Endothelial cell of umbilical vein (primary cell): Measurements from ENCODE around the gene PAN3. TPM values are rescaled to one million over a fixed set of nuclear protein-coding genes. Genes with fewer than 3 reads are reported as not detected.

Experiments
- BruUV-seq: library from RNA; stranded (reverse); fragments of 400-500 nt; replicated peaks from 2 replicates; lab custom pipeline; 2021; lab: Mats Ljungman, UMichigan
- CTCF ChIA-PET: fragments of 300-600, 350-600 bp; sonication (Branson Sonifier 250); formaldehyde crosslinking; loops from one replicate; lab custom pipeline; 2021; ENCODE audit warnings: antibody characterized with exemption, inconsistent platforms; lab: Charles Lee
- POLR2A ChIA-PET: fragments of 300-600, 350-600 bp; sonication (Branson Sonifier 250); formaldehyde crosslinking; loops from one replicate; lab custom pipeline; 2021; ENCODE audit warnings: antibody characterized with exemption, inconsistent platforms; lab: Charles Lee
- DNase-seq: peaks from one replicate; pipeline ENCODE4 v3.0.0-alpha.2; 2011; ENCODE audit warnings: low read depth, low spot score
- FAIRE-seq: peaks from 2 replicates; lab custom pipeline; 2011; peaks lifted over from hg19 to GRCh38; lab: Jason Lieb, UNC
- H2AFZ ChIP-seq: 2 replicates; pipeline ENCODE4 v1.6.0; 2012; ENCODE audit warnings: low read depth, low read length, control low read depth, inconsistent platforms
- H3K27ac ChIP-seq: 2 replicates; pipeline ENCODE4 v1.5.1; 2011; ENCODE audit warnings: low read depth, mild to moderate bottlenecking, control low read depth, low read length, moderate library complexity; ENCODE audit not compliant: insufficient read depth
- H3K27me3 ChIP-seq, 2 experiments: 2 replicates each; pipeline versions ENCODE4 v1.6.0 to v1.6.1; 2011; ENCODE audit warnings: low read length in 2 of 2, mixed read lengths in 1 of 2; ENCODE audit not compliant: control insufficient read depth in 2 of 2, insufficient read depth in 2 of 2
- H3K36me3 ChIP-seq, 2 experiments: 2 replicates in 1 of 2; 3 replicates in 1 of 2; pipeline ENCODE4 v1.5.1; 2011; ENCODE audit warnings: low read length in 2 of 2, mild to moderate bottlenecking in 1 of 2, moderate library complexity in 1 of 2; ENCODE audit not compliant: control insufficient read depth in 2 of 2, insufficient read depth in 2 of 2; ENCODE audit errors: extremely low read depth in 1 of 2
- H3K4me1 ChIP-seq: 3 replicates; pipeline ENCODE4 v1.5.1; 2011; ENCODE audit warnings: mild to moderate bottlenecking, low read length; ENCODE audit not compliant: control insufficient read depth, insufficient read depth; ENCODE audit errors: extremely low read depth
- H3K4me2 ChIP-seq: 2 replicates; pipeline ENCODE4 v1.6.1; 2011; ENCODE audit warnings: low read length, control low read depth, mixed read lengths; ENCODE audit not compliant: insufficient read depth
- H3K4me3 ChIP-seq, 3 experiments: fragments of 200-600 bp in 1 of 3; sonication (generic), shearing (Covaris generic) in 1 of 3; replicated peaks in 1 of 3; 2 replicates each; pipeline ENCODE4 v1.5.1; 2011 to 2016; ENCODE audit warnings: control low read depth in 3 of 3, low read length in 3 of 3, mild to moderate bottlenecking in 2 of 3, inconsistent platforms in 1 of 3, low read depth in 1 of 3, moderate library complexity in 1 of 3; ENCODE audit not compliant: insufficient read depth in 1 of 3
- H3K79me2 ChIP-seq: 2 replicates; pipeline ENCODE4 v1.6.0; 2012; ENCODE audit warnings: low read length, inconsistent platforms; ENCODE audit not compliant: control insufficient read depth, insufficient read depth
- H3K9ac ChIP-seq: replicated peaks from 2 replicates; pipeline ENCODE3; 2011; ENCODE audit warnings: low read length, control low read depth; ENCODE audit not compliant: insufficient read depth; ENCODE audit errors: extremely low read depth
- H3K9me1 ChIP-seq: replicated peaks from 3 replicates; pipeline ENCODE4 v1.6.0; 2011; ENCODE audit warnings: mild to moderate bottlenecking, low read length; ENCODE audit not compliant: control insufficient read depth, insufficient read depth; ENCODE audit errors: extremely low read depth
- H3K9me3 ChIP-seq: replicated peaks from 2 replicates; pipeline ENCODE4 v1.5.1; 2012; ENCODE audit warnings: low read length, inconsistent platforms; ENCODE audit not compliant: control insufficient read depth, insufficient read depth
- H4K20me1 ChIP-seq: replicated peaks from 2 replicates; pipeline ENCODE3; 2011; ENCODE audit warnings: mild to moderate bottlenecking, low read length; ENCODE audit not compliant: control insufficient read depth, insufficient read depth; ENCODE audit errors: extremely low read depth
- CTCF ChIP-seq, 2 donors: IDR thresholded peaks; 1 replicate in 1 of 2; 2 replicates in 1 of 2; pipeline ENCODE4 v1.5.1; 2011; ENCODE audit warnings: low read length in 2 of 2, mild to moderate bottlenecking in 2 of 2, moderate library complexity in 2 of 2, control low read depth in 1 of 2, inconsistent platforms in 1 of 2, low read depth in 1 of 2; ENCODE audit not compliant: insufficient read depth in 1 of 2; ENCODE audit errors: extremely low read depth in 1 of 2
- EZH2 ChIP-seq: IDR thresholded peaks from 2 replicates; pipeline ENCODE4 v1.6.1; 2012; ENCODE audit warnings: borderline replicate concordance, low read depth, mild to moderate bottlenecking, moderate library complexity, low read length, inconsistent platforms; ENCODE audit not compliant: severe bottlenecking
- FOS ChIP-seq: IDR thresholded peaks from 2 replicates; pipeline ENCODE4 v1.6.1; 2011; ENCODE audit warnings: mild to moderate bottlenecking, low read length, moderate library complexity, borderline replicate concordance; ENCODE audit not compliant: insufficient read depth
- GATA2 ChIP-seq: IDR thresholded peaks from 2 replicates; pipeline ENCODE4 v1.7.0; 2011; ENCODE audit warnings: low read depth, mild to moderate bottlenecking, moderate library complexity, mixed read lengths, low read length; ENCODE audit not compliant: insufficient read length, insufficient read depth
- JUN ChIP-seq: IDR thresholded peaks from 2 replicates; pipeline ENCODE4 v1.6.1; 2011; ENCODE audit warnings: borderline replicate concordance, low read depth; ENCODE audit not compliant: insufficient read length, insufficient read depth
- MAX ChIP-seq: IDR thresholded peaks from 2 replicates; pipeline ENCODE4 v1.6.1; 2011; ENCODE audit not compliant: insufficient read depth, insufficient read length
- MYC ChIP-seq: IDR thresholded peaks from one replicate; pipeline ENCODE4 v1.6.1; 2011; ENCODE audit warnings: mild to moderate bottlenecking, low read depth, low read length
- POLR2A ChIP-seq: IDR thresholded peaks from 2 replicates; pipeline ENCODE4 v1.6.1; 2012; ENCODE audit warnings: low read depth, mild to moderate bottlenecking, control low read depth, low read length
- POLR2AphosphoS5 ChIP-seq: IDR thresholded peaks from 2 replicates; pipeline ENCODE4 v1.6.1; 2012; ENCODE audit warnings: low read depth, mild to moderate bottlenecking, control low read depth, low read length, moderate library complexity; ENCODE audit not compliant: insufficient read depth
- dilution Hi-C: fragments of 300-500 bp; cut with MboI; formaldehyde crosslinking; loops from one replicate; pipeline ENCODE4 v1.15.0; 2019; ENCODE audit warnings: low sequenced_read_pairs; ENCODE audit not compliant: extremely low pct_ligation_motif_present
- intact Hi-C: fragments of 100-400 bp; cut with micrococcal nuclease; formaldehyde crosslinking; loops from one replicate; pipeline ENCODE4 v1.10.0; 2022
- polyA plus RNA-seq, 4 experiments: library from polyadenylated mRNA; depleted of rRNA in 3 of 4; stranded (reverse) in 3 of 4; unstranded in 1 of 4; fragments of >200 nt; gene quantifications; 2 replicates each; pipeline versions ENCODE4 v1.2.1 to v1.2.3, GENCODE V29; 2011 to 2012; ENCODE audit warnings: missing spikeins in 1 of 4
- total RNA-seq: library from RNA; stranded (reverse); gene quantifications from 2 replicates; pipeline ENCODE4 v1.2.3, GENCODE V29; 2021

PAN3 gene
- total and polyA plus RNA-seq, 2 donors (not counting 3 experiments of a cell fraction or from before 2014, with no cell fraction given) = 8.5 to 31.9 TPM

- DNase-seq (no peak), FAIRE-seq (no peak)
- POLR2A ChIA-PET = no interaction called here
- Histone ChIP-seq H3K9me1 (no peaks in the 10 kb centered on the region), H3K27me3 (no peaks in the 10 kb centered on the region), H3K4me1 (peaks cover 2% of the 10 kb centered on the region), H3K4me3 (no peak overlapping the region), H3K9me3 (no peaks in the 10 kb centered on the region), H3K9ac (no peak overlapping the region), H3K79me2 (peaks cover 6% of the 10 kb centered on the region), H3K36me3 (peaks cover 2 to 3% of the 10 kb centered on the region in 2 experiments), H2AFZ (no peak overlapping the region), H3K4me2 (no peak overlapping the region), H3K27ac (no peak overlapping the region), H4K20me1 (peaks cover 5% of the 10 kb centered on the region)
- dilution Hi-C loops (no loop called here), intact Hi-C loops (no loop called here)
- CTCF ChIA-PET = no interaction called here
- TF ChIP-seq POLR2A (no peak), FOS (no peak), POLR2AphosphoS5 (no peak), JUN (no peak), CTCF (IDR thresholded peaks at IDR 0.05; ENCODE audit: extremely low read depth in 1 of 2, insufficient read depth in 1 of 2, low read depth in 1 of 2, low read length in 2 of 2) (no peak), EZH2 (no peak), MYC (no peak), GATA2 (no peak), MAX (no peak)
- no TSS peak for BruUV-seq
Observed at GRCh38 chr13:28177327-28177726, 39.0 kb downstream of the PAN3 start.
